GM23338 (cell line): ENCODE results near the gene AXIN2. TPM values are rescaled to one million over a fixed set of nuclear protein-coding genes. Genes with fewer than 3 reads are reported as not detected.

Source experiments
- ATAC-seq: fragments of 200-7000 bp; cut with Tn5 transposase; 3 replicates; pipeline ENCODE4 v1.9.1; 2020
- DNase-seq: peaks from one replicate; pipeline ENCODE4 v3.0.0-alpha.2; 2015; ENCODE audit warnings: low spot score
- H2AFZ ChIP-seq: fragments of 200-600 bp; sonication (generic); 2 replicates; pipeline ENCODE4 v1.8.0; 2016; ENCODE audit warnings: antibody characterized with exemption, mild to moderate bottlenecking, moderate library complexity
- H3F3A ChIP-seq: fragments of 200-600 bp; sonication (generic); replicated peaks from 2 replicates; pipeline ENCODE4 v1.8.0; 2017; ENCODE audit warnings: antibody characterized with exemption, mixed run types, low read depth
- H3K27ac ChIP-seq: fragments of 200-600 bp; sonication (generic); 2 replicates; pipeline ENCODE4 v1.6.1; 2016; ENCODE audit warnings: low read depth
- H3K27me3 ChIP-seq: fragments of 200-600 bp; sonication (generic); 2 replicates; pipeline ENCODE4 v1.8.0; 2016; ENCODE audit warnings: mild to moderate bottlenecking, mixed run types, moderate library complexity; ENCODE audit not compliant: insufficient read depth
- H3K36me3 ChIP-seq: fragments of 200-600 bp; sonication (generic); 2 replicates; pipeline ENCODE4 v1.8.0; 2016; ENCODE audit warnings: mild to moderate bottlenecking; ENCODE audit not compliant: insufficient read depth
- H3K4me1 ChIP-seq: fragments of 200-600 bp; sonication (generic); 2 replicates; pipeline ENCODE4 v1.8.0; 2016; ENCODE audit warnings: mild to moderate bottlenecking, moderate library complexity; ENCODE audit not compliant: insufficient read depth
- H3K4me2 ChIP-seq: fragments of 200-600 bp; sonication (generic); 2 replicates; pipeline ENCODE4 v1.7.1; 2017; ENCODE audit warnings: mixed run types
- H3K4me3 ChIP-seq: fragments of 200-600 bp; sonication (generic); 2 replicates; pipeline ENCODE4 v1.6.1; 2016; ENCODE audit warnings: mixed run types
- H3K79me2 ChIP-seq: fragments of 200-600 bp; sonication (generic); replicated peaks from 2 replicates; pipeline ENCODE4 v1.8.0; 2017; ENCODE audit warnings: mild to moderate bottlenecking; ENCODE audit not compliant: insufficient read depth
- H3K9me2 ChIP-seq: fragments of 200-600 bp; sonication (generic); 2 replicates; pipeline ENCODE4 v1.8.0; 2017; ENCODE audit not compliant: insufficient read depth
- H4K20me1 ChIP-seq: fragments of 200-600 bp; sonication (generic); replicated peaks from 2 replicates; pipeline ENCODE4 v1.8.0; 2017; ENCODE audit warnings: mild to moderate bottlenecking; ENCODE audit not compliant: insufficient read depth
- H3K27ac Mint-ChIP-seq: 2 replicates; pipeline ENCODE4 v1.8.0; 2020; ENCODE audit warnings: inconsistent platforms, mild to moderate bottlenecking, moderate library complexity, mixed read lengths
- H3K27me3 Mint-ChIP-seq: 3 replicates; pipeline ENCODE4 v1.8.0; 2022; ENCODE audit warnings: low read depth, mild to moderate bottlenecking, moderate library complexity, mixed read lengths, inconsistent platforms; ENCODE audit not compliant: insufficient read depth, poor library complexity
- H3K36me3 Mint-ChIP-seq: 3 replicates; pipeline ENCODE4 v1.8.0; 2021; ENCODE audit warnings: low read depth, mild to moderate bottlenecking, inconsistent platforms, moderate library complexity, mixed read lengths
- H3K4me1 Mint-ChIP-seq: 3 replicates; pipeline ENCODE4 v1.8.0; 2020; ENCODE audit warnings: mild to moderate bottlenecking, inconsistent platforms, mixed read lengths
- H3K4me3 Mint-ChIP-seq: 3 replicates; pipeline ENCODE4 v1.8.0; 2021; ENCODE audit warnings: moderate library complexity, mild to moderate bottlenecking, inconsistent platforms, mixed read lengths
- H3K9me3 Mint-ChIP-seq: 3 replicates; pipeline ENCODE4 v1.8.0; 2020; ENCODE audit warnings: moderate library complexity, mild to moderate bottlenecking, inconsistent platforms, mixed read lengths
- CREB1 ChIP-seq: fragments of 250-450 bp; sonication (Bioruptor Pico); IDR thresholded peaks from 2 replicates; pipeline ENCODE4 v1.5.0; 2020; ENCODE audit warnings: low read depth, mild to moderate bottlenecking, moderate library complexity
- EZH2 ChIP-seq: fragments of 200-600 bp; sonication (generic); IDR thresholded peaks from one replicate; pipeline ENCODE4 v1.8.0; 2017; ENCODE audit warnings: antibody characterized with exemption, mild to moderate bottlenecking, low read depth; ENCODE audit not compliant: unreplicated experiment
- JUNB ChIP-seq: IDR thresholded peaks from one replicate; pipeline ENCODE4 v1.6.1; 2016; ENCODE audit warnings: antibody characterized with exemption; ENCODE audit not compliant: unreplicated experiment
- NANOG ChIP-seq: IDR thresholded peaks from 2 replicates; pipeline ENCODE4 v1.6.1; 2016; ENCODE audit warnings: antibody characterized with exemption, borderline replicate concordance
- POLR2AphosphoS5 ChIP-seq: IDR thresholded peaks from 2 replicates; pipeline ENCODE4 v1.6.1; 2016; ENCODE audit warnings: antibody characterized with exemption, low read depth
- STAT1 ChIP-seq: IDR thresholded peaks from one replicate; pipeline ENCODE4 v1.6.1; 2016; ENCODE audit warnings: antibody characterized with exemption; ENCODE audit not compliant: unreplicated experiment
- ZNF114 ChIP-seq: fragments of 250-450 bp; sonication (Bioruptor Pico); IDR thresholded peaks from 2 replicates; pipeline ENCODE4 v1.5.0; 2020; ENCODE audit warnings: mild to moderate bottlenecking, moderate library complexity
- ZNF331 ChIP-seq: fragments of 250-450 bp; sonication (Bioruptor Pico); IDR thresholded peaks from 2 replicates; pipeline ENCODE4 v1.5.0; 2020; ENCODE audit warnings: low read depth, mild to moderate bottlenecking, moderate library complexity
- ZNF462 ChIP-seq: fragments of 250-450 bp; sonication (Bioruptor Pico); IDR thresholded peaks from 2 replicates; pipeline ENCODE4 v1.5.0; 2020; ENCODE audit warnings: mild to moderate bottlenecking, moderate library complexity
- polyA plus RNA-seq: library from polyadenylated mRNA; unstranded; fragments of >200 nt; fragmentation: Nextera tagmentation; extraction: Ambion mirVana; gene quantifications from 2 replicates; pipeline ENCODE4 v1.2.1, GENCODE V29; 2016
- total RNA-seq: library from RNA; depleted of rRNA; stranded (reverse); fragments of >200 nt; shearing (Covaris generic); gene quantifications from 2 replicates; pipeline ENCODE4 v1.2.3, GENCODE V29; 2014
- TF ChIP-seq, protein P1 (sequence below): IDR thresholded peaks from 2 replicates; pipeline ENCODE4 v1.6.1; 2016; ENCODE audit warnings: antibody characterized with exemption
- TF ChIP-seq, protein P2 (sequence below): IDR thresholded peaks from one replicate; pipeline ENCODE4 v1.6.1; 2018; ENCODE audit warnings: antibody characterized with exemption; ENCODE audit not compliant: unreplicated experiment

Gene AXIN2
- total and polyA plus RNA-seq, 2 experiments from 2014 or later: 8.0 to 32.7 TPM

DNA sequence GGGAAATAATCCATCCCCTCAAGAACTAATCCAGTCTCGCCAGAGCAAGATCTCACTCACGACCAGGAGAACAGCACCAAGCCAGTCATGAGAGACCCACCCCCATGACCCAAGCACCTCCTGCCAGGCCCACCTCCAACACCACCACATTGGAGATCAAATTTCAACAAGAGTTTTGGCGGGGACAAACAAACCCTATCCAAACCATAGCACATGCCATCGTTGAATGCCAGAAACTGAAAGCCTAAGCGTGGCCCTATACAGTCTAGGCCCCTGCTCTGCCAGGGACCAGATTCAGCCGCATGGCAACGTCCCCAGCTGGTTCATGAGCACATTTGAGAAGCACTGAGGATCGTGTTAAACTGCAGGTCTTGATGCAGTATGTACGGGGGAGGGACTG, 57.3 kb downstream of the AXIN2 start:
- DNase-seq: no peak
- ATAC-seq: no peak
- Histone ChIP-seq H3K9me2 (no peaks in the 10 kb centered on the region; the same call in 1 of the 2 replicates), H3K27ac (no peak overlapping the region), H3K27me3 (no peaks in the 10 kb centered on the region), H3K36me3 (no peaks in the 10 kb centered on the region), H3K4me2 (no peak overlapping the region), H2AFZ (peak overlapping the region; percentile 56; the same call in 1 of the 2 replicates), H3K4me3 (no peak overlapping the region), H3F3A (no peaks in the 10 kb centered on the region), H3K4me1 (no peaks in the 10 kb centered on the region), H4K20me1 (no peaks in the 10 kb centered on the region), H3K79me2 (no peaks in the 10 kb centered on the region)
- TF ChIP-seq, protein P1, sequence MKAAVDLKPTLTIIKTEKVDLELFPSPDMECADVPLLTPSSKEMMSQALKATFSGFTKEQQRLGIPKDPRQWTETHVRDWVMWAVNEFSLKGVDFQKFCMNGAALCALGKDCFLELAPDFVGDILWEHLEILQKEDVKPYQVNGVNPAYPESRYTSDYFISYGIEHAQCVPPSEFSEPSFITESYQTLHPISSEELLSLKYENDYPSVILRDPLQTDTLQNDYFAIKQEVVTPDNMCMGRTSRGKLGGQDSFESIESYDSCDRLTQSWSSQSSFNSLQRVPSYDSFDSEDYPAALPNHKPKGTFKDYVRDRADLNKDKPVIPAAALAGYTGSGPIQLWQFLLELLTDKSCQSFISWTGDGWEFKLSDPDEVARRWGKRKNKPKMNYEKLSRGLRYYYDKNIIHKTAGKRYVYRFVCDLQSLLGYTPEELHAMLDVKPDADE: no peak
- TF ChIP-seq, protein P2, sequence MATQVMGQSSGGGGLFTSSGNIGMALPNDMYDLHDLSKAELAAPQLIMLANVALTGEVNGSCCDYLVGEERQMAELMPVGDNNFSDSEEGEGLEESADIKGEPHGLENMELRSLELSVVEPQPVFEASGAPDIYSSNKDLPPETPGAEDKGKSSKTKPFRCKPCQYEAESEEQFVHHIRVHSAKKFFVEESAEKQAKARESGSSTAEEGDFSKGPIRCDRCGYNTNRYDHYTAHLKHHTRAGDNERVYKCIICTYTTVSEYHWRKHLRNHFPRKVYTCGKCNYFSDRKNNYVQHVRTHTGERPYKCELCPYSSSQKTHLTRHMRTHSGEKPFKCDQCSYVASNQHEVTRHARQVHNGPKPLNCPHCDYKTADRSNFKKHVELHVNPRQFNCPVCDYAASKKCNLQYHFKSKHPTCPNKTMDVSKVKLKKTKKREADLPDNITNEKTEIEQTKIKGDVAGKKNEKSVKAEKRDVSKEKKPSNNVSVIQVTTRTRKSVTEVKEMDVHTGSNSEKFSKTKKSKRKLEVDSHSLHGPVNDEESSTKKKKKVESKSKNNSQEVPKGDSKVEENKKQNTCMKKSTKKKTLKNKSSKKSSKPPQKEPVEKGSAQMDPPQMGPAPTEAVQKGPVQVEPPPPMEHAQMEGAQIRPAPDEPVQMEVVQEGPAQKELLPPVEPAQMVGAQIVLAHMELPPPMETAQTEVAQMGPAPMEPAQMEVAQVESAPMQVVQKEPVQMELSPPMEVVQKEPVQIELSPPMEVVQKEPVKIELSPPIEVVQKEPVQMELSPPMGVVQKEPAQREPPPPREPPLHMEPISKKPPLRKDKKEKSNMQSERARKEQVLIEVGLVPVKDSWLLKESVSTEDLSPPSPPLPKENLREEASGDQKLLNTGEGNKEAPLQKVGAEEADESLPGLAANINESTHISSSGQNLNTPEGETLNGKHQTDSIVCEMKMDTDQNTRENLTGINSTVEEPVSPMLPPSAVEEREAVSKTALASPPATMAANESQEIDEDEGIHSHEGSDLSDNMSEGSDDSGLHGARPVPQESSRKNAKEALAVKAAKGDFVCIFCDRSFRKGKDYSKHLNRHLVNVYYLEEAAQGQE: no peak
- TF ChIP-seq CREB1 (CRISPR knock-in tag) (no peak), ZNF114 (CRISPR knock-in tag) (no peak), JUNB (no peak), NANOG (no peak), STAT1 (no peak), POLR2AphosphoS5 (no peak), ZNF331 (no peak), ZNF462 (CRISPR knock-in tag) (no peak), EZH2 (no peak)
- Mint-ChIP-seq H3K27me3 (peaks cover 2% of the 10 kb centered on the region), H3K27ac (no peak overlapping the region), H3K9me3 (peaks cover 20% of the 10 kb centered on the region), H3K4me3 (no peak overlapping the region), H3K36me3 (peaks cover 15% of the 10 kb centered on the region), H3K4me1 (peaks cover 3% of the 10 kb centered on the region; the same call in 1 of the 3 replicates)
